Mucosa of descending colon (tissue), 3 donors: ENCODE results near the gene TLE4. TPM values are rescaled to one million over a fixed set of nuclear protein-coding genes. Genes with fewer than 3 reads are reported as not detected.

Experiments
- ATAC-seq: fragments of 200-7000 bp; cut with Tn5 transposase; one replicate; pipeline ENCODE4 v1.9.1; 2020; ENCODE audit warnings: mild to moderate bottlenecking, moderate library complexity
- DNase-seq, 3 donors: peaks; one replicate each; pipeline ENCODE4 v3.0.0-alpha.2; 2020
- H3K36me3 ChIP-seq: fragments of 200-600 bp; one replicate; pipeline ENCODE4 v1.8.0; 2021; ENCODE audit warnings: low read depth, mild to moderate bottlenecking
- H3K4me1 ChIP-seq: fragments of 200-600 bp; one replicate; pipeline ENCODE4 v1.8.0; 2021; ENCODE audit warnings: low read depth, mild to moderate bottlenecking
- H3K4me3 ChIP-seq: fragments of 200-600 bp; one replicate; pipeline ENCODE4 v1.8.0; 2021; ENCODE audit warnings: mild to moderate bottlenecking
- H3K9me3 ChIP-seq: fragments of 200-600 bp; one replicate; pipeline ENCODE4 v1.8.0; 2021; ENCODE audit warnings: mild to moderate bottlenecking
- intact Hi-C, 2 donors: fragments of 100-400 bp; cut with DNase I in 1 of 2; cut with micrococcal nuclease in 1 of 2; formaldehyde crosslinking; loops; one replicate each; pipeline versions ENCODE4 v1.11.0 to v1.11.1; 2022; cut with DNase I, micrococcal nuclease
- total RNA-seq, 3 donors: library from RNA; stranded (reverse); fragmentation: NEBNext Ultra II Directional in 2 of 3; extraction: Animal tissue kit (Norgen Biotek cat#: 25700) in 2 of 3; gene quantifications; one replicate each; pipeline versions ENCODE4 v1.2.1 to v1.2.4, GENCODE V29; 2021 to 2023
- TF ChIP-seq, protein P1 (sequence below): fragments of 200-600 bp; IDR thresholded peaks from one replicate; pipeline ENCODE4 v1.8.0; 2022; ENCODE audit warnings: antibody characterized with exemption, mild to moderate bottlenecking
- donor health status: DM: no; HTN: no; CAD: no; lungs with moderate emphysema.
- donor health status: DM: no; HTN: no; CAD: no.
- donor health status: DM: no; HTN: yes; CAD: no.

The TLE4 gene
- total RNA-seq, 3 donors from 2014 or later, result 23.9 to 38.4 (median 29.8) TPM

DNA sequence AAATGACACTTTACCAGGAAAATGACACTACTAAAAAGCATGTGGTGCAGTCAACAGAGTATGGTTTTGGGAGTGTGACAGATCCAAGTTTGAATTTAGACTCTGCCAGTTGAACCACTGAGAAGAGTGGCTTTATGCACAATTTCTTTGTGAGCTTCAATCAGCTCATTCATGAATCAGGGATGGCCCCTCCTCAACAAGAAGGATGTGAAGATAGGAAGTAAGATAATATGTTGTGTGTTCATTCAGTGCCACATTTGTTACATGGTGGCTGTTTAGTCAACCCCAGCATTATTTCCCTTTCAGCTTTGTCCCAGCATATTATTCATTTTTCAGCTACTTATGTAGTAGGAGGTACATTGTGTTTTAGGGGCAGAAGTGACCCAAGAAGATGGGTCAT lies 140.1 kb downstream of the TLE4 start:
- Histone ChIP-seq H3K36me3 (no peaks in the 10 kb centered on the region), H3K4me1 (no peaks in the 10 kb centered on the region), H3K9me3 (no peaks in the 10 kb centered on the region), H3K4me3 (no peak overlapping the region)
- no peak for ATAC-seq
- TF ChIP-seq, protein P1, sequence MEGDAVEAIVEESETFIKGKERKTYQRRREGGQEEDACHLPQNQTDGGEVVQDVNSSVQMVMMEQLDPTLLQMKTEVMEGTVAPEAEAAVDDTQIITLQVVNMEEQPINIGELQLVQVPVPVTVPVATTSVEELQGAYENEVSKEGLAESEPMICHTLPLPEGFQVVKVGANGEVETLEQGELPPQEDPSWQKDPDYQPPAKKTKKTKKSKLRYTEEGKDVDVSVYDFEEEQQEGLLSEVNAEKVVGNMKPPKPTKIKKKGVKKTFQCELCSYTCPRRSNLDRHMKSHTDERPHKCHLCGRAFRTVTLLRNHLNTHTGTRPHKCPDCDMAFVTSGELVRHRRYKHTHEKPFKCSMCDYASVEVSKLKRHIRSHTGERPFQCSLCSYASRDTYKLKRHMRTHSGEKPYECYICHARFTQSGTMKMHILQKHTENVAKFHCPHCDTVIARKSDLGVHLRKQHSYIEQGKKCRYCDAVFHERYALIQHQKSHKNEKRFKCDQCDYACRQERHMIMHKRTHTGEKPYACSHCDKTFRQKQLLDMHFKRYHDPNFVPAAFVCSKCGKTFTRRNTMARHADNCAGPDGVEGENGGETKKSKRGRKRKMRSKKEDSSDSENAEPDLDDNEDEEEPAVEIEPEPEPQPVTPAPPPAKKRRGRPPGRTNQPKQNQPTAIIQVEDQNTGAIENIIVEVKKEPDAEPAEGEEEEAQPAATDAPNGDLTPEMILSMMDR, result no peak
- DNase-seq, result no peak
- intact Hi-C loops, result no loop called here

- TF ChIP-seq, protein P1, result no peak
- Histone ChIP-seq H3K4me1 (no peaks in the 10 kb centered on the region), H3K36me3 (no peaks in the 10 kb centered on the region), H3K9me3 (no peaks in the 10 kb centered on the region), H3K4me3 (no peak overlapping the region)
- intact Hi-C loops, result no loop called here
- ATAC-seq (no peak), DNase-seq (no peak)
Measured at GRCh38 chr9:79719021-79719420, 147.3 kb downstream of the TLE4 start.

GRCh38 chr9:79719989-79720388 lies 148.2 kb downstream of the TLE4 start:
- Histone ChIP-seq H3K9me3 (no peaks in the 10 kb centered on the region), H3K4me1 (no peaks in the 10 kb centered on the region), H3K4me3 (no peak overlapping the region), H3K36me3 (no peaks in the 10 kb centered on the region)
- TF ChIP-seq, protein P1, result no peak
- DNase-seq (no peak), ATAC-seq (no peak)
- intact Hi-C loops, result no loop called here

DNA sequence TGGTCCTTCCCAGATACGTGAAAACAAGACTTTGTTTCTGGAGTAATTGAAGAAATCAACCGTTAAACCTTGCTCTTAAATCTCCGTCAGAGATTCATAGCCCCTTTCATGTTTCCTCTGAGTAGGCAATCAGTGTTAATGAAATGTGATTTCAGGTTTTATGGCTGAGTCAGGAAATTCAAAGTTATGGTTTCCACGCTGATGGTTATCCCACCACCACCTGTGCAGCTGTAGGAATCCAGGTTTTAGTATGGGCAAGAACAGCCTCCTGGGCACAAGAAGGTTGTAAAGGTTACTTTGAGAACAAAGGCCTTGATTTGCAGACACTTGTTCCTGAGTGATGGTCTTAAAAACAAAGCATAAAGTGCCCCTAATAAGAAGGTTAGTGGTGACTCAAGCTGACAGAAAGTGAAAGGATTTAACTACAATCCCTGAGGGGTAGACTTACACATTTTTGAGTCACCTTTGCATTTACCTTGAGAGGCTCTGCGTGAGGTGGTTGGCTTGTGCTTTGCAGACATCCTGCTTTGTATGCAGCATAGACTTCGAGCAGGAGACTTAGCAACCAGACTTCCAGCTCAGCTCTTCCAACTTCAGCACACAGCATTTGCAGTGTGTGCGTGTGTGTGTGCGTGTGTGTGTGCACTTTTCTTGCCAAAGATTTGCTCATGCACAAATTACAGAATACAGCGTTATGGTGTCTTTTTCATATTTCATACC lies 159.6 kb downstream of the TLE4 start:
- Histone ChIP-seq H3K4me1 (no peaks in the 10 kb centered on the region), H3K9me3 (no peaks in the 10 kb centered on the region), H3K4me3 (no peak overlapping the region), H3K36me3 (no peaks in the 10 kb centered on the region)
- TF ChIP-seq, protein P1, result no peak
- intact Hi-C loops, result no loop called here
- DNase-seq (no peak), ATAC-seq (no peak)

DNA sequence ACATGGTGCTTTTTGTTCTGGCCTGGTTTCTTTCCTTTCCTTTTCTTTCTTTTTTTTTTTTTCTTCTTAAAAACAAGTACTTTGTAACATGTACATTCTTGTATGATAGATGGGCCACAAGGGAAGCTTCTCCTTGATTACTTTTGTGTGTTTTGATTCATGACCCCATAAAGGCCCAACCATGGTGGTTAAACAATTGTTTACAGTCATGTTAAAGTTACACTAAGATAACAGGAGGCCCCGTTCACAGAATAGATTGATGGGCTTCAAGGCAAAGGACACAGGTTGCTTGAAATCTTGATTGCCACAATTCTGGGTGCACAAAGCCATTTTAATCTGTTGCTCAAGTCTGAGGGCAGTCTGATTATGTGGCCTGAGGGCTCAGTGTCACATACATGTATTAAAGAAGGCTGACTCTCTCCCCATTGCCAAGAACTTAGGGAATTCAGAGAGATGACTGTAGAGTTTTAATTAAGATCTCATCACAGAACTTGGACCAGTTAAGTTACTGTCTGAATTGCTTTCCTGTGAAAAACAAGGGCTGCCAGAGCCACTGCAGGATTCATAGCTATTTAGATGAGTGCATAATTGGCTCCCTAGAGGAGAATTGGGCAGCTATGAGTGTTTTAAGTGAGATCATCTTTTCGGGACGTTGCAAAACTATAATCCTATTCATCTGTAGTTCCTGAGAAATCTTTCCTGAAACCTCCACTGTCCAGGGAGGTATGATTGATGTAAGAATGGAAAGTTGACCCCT lies 163.4 kb downstream of the TLE4 start:
- no peak for DNase-seq
- Histone ChIP-seq H3K36me3 (no peaks in the 10 kb centered on the region), H3K9me3 (no peaks in the 10 kb centered on the region), H3K4me3 (no peak overlapping the region), H3K4me1 (no peaks in the 10 kb centered on the region)
- no peak for ATAC-seq
- intact Hi-C loops, result no loop called here
- TF ChIP-seq, protein P1, result no peak
